Choroid plexus epithelial cell (primary cell): ENCODE results near the gene NWD2.

ENCODE experiments used
- DNase-seq: peaks from one replicate; pipeline ENCODE4 v3.0.0-alpha.2; 2010; ENCODE audit warnings: low read depth
- H3K4me3 ChIP-seq: 2 replicates; pipeline ENCODE4 v1.5.1; 2011; ENCODE audit warnings: low read depth, mild to moderate bottlenecking, control low read depth, low read length, moderate library complexity
- TF ChIP-seq, protein P1 (sequence below): conservative IDR thresholded peaks from 2 replicates; pipeline ENCODE4 v1.5.1; 2011; ENCODE audit warnings: low read depth, mild to moderate bottlenecking, control low read depth, inconsistent platforms, low read length, moderate library complexity

Gene NWD2

DNA sequence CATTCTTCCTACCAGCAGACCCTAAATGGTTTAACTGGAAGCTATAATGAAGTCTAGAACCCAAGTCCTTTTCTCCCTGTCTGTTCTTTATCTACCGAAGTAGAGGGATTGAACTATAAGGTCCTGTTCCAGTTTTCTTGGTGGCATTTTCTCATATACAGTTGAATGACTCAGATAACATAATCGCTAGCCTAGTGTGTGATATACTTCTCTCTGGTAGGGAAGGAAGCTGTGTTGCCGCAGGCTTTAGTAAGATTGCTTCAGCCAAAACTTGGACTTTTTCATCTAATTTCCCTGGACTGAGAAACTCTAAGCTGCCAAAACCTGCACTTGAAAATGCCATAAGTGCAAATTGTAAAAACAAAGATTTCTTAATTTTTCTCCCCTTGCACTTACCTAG is 123.4 kb downstream of the NWD2 start:
- no peak overlapping the region for H3K4me3 ChIP-seq
- TF ChIP-seq, protein P1, sequence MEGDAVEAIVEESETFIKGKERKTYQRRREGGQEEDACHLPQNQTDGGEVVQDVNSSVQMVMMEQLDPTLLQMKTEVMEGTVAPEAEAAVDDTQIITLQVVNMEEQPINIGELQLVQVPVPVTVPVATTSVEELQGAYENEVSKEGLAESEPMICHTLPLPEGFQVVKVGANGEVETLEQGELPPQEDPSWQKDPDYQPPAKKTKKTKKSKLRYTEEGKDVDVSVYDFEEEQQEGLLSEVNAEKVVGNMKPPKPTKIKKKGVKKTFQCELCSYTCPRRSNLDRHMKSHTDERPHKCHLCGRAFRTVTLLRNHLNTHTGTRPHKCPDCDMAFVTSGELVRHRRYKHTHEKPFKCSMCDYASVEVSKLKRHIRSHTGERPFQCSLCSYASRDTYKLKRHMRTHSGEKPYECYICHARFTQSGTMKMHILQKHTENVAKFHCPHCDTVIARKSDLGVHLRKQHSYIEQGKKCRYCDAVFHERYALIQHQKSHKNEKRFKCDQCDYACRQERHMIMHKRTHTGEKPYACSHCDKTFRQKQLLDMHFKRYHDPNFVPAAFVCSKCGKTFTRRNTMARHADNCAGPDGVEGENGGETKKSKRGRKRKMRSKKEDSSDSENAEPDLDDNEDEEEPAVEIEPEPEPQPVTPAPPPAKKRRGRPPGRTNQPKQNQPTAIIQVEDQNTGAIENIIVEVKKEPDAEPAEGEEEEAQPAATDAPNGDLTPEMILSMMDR = no peak
- DNase-seq = no peak

DNA sequence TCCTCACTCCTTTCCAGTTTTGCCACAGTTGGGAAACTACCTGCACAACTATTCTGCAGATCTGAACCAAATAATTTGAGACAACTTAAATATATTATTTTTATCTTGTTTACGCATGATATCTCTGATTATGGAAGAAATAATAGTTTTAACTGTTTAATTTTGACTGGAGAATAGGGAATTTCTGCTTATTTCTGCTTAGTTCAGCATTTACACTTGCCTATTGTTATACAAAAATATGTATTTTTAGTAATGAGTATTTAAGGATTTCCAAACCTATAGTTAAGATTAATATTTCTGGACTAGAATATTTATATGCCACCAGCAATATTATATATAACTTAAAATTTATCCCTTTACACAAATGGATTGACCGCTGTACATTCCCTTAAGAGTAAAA is 125.5 kb downstream of the NWD2 start:
- TF ChIP-seq, protein P1 = no peak
- no peak overlapping the region for H3K4me3 ChIP-seq
- DNase-seq = no peak

DNA sequence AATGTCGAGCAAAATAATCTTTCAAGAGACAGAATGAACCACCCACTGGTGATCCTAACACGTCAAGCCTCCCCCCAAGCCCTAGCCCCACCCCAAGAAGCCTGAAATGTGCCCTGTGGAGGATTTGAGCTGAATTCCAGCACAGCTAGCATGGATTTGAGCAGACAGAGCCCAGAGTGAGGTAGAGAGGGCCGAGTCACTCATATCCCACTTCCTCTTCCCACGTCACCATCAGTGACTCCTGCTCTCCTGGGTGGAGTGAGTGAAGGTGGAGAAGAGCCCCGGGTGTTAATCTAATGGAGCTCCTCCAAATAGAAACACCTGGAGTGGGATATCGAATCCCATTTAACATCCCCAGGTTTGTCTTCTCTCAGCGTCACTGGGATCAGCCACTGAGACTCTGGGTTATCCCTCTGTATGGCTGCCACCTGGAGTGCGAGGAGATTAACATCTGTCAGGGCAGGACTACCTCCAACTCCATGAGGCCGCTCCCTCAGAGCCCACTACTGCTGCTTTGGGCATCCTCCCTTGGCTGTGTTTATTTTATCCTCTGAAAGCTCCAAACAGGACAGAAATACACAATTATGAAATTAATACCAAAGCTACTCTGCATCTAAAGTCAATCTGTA is 136.6 kb downstream of the NWD2 start:
- TF ChIP-seq, protein P1 = no peak
- H3K4me3 ChIP-seq = no peak overlapping the region
- no peak for DNase-seq

DNA sequence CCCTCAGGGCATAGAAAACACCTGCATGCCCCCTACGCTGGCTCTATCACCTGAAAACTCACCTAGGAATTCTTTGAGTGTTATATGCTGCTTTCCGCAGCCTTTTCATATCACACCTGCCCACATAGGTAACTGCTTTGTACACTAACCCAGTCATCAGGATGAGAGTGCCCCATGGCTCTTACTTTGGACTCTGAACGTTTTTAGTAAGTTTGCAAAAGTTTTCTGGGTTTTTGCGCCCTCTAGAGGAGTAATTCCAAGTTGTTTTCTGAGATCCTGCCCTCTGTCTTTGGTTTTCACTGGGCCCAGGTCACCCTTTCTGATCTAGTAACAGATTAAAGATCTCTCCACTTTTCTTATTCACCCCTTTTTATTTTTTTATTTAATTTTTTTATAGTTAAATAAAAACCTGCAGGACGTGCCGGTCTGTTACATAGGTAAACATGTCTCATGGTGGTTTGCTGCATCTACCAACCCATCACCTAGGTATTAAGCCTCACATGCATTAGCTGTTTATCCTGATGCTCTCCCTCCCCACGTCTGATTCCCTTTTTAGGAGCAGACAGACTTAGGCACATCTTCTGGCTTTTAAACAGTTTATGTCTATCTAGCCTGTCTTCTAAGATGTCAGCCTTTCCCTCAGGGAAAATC is 139.2 kb downstream of the NWD2 start:
- peak; percentile 40 for DNase-seq
- no peak overlapping the region for H3K4me3 ChIP-seq
- TF ChIP-seq, protein P1 = peak; percentile 61

DNA sequence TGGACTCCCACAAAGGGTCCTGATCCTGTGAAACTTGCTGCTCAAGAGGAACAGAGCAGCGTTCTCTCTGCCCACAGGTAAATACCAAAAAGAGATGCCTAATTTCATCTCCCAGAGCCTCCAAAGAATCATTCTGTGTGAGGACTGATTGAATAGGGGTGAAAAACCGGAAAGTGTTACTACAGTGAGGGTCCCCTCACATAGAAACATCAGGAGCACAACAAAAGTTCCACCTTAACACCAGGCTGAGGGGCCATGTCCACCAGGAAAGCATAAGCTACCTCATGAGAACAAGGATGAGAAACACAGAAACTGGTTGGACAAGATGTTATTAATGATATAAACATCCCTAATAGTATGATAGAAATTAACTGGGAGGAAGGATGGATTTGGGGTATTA is 140.9 kb downstream of the NWD2 start:
- no peak overlapping the region for H3K4me3 ChIP-seq
- TF ChIP-seq, protein P1 = no peak
- no peak for DNase-seq

DNA sequence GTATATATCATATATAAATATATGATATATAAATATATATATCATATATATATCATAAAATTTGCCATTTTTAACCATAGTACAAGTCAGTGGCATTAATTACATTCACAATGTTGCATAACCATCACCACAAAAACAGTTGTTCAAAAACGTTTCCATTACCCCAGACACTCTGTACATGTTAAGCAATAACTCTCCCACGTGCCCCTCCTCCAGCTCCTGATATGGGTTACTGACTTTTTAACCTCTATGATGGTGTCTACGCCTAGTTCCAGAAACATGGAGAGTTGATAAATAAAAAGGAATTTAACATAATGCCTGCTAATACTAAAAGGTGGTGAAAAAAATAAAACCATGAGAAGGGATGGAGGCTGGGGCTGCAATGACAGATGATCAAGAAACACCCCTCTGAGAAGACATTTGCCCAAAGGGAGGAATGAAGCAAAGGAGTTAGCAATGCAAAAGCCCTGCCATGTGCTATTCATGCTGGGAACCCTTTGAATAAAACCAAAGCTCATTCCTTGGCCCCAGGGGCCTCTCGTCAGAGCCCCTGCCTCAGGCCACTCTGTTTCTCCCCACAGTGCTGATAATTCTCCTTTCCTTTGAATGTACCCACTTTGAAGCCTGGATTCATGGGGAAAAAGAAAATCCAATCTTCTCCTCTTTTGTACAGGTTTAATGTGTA is 144.3 kb downstream of the NWD2 start:
- TF ChIP-seq, protein P1 = no peak
- DNase-seq = no peak

More for the DNA sequence above, 144.3 kb downstream of the NWD2 start:
- no peak overlapping the region for H3K4me3 ChIP-seq
